IPS-11a (cell line): ENCODE data around the gene BMF.
"Not testable (repeated sequence)": the region's sequence is repeated elsewhere in the genome, so short reads cannot be mapped to it uniquely, and the experiment has no call there.

Source experiments
- H3K4me3 ChIP-seq: one replicate; pipeline ENCODE4 v1.5.1; 2013; ENCODE audit warnings: low read depth, low read length, control low read depth

The BMF gene

DNA sequence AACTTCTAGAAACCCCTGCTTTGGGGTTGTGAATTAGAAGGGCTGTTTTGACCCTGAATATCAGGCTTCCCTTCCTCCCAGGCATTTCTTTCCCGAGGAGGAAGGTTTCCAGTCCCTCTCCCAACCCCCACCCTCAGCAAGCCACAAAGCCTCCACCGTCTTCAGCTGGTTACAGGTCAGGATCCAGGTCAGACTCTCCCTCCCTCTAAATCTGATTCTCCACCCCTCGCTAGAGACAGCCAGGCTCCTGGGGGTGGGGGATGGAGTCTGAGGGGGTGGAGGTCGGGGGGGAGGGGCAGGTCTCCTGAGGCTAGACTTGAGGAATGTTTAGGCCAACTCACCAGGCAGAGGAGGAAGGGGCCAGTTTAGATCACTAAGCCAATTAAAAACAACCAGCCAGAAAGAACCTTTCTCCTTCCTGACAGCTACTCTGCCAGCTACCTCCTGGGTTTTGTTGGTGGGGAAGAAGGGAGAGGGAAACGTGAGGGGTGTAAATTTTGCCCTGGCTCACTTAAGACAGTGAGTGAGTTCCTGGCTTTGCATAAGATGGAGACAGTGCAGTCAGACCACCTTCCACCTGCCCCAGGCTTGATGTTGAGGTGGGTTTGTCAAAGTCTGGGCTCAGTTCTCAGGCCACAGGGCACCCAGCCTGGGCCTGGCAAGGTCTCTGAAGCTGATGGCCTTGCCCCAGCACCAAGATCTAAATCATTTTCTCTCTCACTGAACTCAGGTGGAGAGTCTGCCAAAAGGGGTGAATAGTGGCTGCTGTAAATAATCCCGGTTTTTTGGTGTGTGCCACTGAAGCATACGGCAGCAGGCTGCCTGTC lies 19.5 kb downstream of the BMF start:
- H3K4me3 ChIP-seq = no peak overlapping the region

DNA sequence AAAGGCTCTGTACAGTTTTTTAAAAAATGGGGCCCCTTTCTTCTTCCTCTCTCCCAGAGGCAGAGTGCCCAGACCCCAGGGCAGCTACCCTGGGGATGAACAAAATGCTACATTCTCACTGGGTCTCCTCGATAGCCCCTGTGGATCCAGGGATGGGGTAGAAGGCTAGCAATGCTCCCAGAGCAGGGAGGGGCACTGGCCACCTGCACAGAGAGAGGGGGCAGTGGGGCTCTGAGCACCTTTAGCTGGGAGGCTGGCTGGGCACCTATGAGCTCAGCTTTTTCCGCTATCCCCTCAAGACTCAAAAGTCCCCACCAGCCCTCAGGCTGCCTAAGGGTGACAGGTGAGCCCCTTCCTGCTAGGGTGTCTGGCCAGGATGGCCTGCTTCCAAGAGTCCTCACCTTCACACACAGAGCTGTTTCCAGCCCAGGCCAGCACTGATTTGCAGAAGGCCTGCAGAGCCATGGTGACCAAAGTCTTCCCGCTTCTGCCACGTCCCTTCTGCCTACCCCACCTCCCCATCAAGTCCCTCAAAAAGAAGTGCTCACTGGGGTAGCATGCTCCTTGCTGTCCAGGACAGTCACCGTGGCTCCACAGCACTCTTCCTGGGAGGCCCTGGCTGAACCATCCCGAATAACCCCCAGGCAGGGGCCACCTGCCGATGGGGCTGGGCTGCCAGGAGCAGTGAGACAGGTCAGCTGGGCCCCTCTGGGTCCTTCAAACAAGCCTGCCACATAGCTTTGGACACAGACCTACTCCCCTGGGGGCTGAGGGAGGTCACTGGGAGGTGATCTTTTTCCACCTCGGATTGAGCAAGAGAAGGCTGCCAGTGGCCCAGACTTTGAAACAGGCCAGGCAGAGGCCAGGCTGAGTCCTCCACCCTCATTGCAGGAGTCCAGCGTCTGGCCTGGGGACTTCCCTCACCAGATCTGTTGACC lies 20.4 kb downstream of the BMF start:
- H3K4me3 ChIP-seq = no peak overlapping the region

DNA sequence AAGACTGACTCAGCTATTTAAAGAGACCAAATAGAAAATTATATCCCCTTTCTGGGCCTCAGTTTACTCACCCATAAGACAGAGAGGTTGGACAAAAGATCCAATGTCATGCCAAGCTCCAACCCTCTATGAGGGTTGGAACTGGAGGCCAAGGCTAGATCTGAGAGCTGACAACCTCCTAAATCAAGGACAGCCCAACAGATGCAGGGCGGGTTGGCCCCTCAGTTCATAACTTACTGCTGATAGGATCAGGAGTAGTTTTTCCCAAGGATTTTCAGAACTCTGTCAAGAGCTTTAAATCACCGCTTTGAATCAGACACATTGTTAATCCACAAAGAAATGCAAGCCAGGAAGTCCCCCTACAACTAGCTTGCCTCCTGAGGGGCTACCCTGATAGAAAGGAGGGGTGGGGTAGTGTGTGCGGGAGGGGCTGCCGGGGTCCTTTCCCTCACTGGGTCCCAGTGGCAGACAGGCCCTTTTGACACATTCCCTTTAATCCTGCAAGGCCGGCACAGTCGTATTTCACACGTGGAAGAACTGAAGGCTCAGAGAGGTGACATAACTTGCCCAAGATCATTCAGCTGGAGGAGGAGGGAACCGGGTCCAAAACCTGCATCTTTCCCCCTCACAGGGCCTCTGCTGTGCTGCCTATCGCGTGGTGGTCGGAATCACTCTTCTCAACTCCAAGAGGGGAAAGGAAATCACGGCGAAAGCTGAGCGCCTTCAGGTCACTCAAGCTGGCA lies 21.4 kb downstream of the BMF start:
- no peak overlapping the region for H3K4me3 ChIP-seq

DNA sequence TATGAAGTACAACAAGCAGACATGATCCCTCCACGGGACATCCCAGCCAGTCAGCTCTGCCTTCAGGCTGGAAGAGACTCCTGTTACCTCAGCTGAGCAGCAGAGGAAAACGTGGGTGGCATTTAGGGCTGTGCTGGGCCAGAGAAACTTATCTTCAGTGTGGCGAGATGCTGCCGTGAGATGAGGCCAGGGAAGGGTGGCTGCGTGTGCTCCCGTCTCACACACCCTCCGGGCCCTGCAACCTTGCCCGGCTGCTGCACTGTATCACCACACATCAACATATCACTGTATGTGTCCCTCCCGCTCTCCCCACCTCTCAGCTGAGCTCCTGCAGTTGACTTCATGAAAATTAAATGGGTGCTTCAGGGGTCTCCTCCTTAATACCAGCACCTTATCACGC lies 23.4 kb downstream of the BMF start:
- H3K4me3 ChIP-seq = no peak overlapping the region

DNA sequence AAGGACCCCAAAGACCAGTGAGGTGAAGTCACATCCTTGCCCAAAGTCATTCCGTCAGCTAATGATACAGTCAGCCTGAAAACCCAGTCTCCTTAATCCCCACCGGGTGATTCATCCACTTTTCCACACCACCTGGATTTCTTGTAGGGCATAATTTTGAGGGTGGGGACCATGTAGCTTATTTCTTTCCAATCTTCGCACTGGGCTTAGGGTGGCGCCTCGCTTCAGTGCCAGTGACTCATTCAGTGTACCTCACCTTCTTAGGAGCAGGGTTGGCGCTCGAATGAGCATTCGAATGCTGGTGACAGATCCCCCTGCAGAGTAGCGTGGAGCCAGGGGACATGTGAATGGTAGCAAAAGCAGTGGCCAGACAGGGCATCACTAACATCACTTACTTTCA lies 24.0 kb downstream of the BMF start:
- H3K4me3 ChIP-seq = no peak overlapping the region

DNA sequence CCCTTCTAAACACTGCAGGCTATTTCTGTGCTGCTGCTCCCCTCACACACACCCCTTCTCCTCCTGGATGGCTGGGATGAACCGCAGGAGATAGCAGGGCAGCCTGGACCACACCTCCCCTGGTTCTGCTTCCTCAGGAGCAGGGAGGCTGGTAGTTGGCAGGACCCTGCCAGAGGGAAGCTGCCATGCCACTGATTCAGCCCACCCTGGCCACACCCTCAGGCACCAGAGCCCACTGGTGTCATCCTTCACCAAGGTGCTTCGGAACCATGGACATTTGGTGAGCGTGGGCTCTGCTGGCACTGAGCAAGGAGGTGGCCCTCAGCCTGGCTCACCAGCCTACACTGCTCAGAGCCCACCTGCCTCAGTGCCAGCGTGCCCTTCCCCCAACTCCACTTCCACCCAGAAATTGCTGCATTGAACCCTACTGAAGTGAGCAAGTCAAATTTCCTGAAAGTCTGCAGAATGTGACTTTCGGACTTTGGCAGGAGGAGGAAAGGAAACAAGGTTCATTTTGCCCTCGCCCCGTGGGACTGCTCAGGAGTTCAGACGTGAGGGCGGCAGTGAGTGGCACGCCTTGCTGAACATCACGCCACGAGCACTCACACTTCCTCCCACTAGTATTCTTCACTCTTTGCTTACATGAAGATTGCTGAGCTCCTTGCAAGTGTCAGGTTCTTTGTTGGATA lies 26.3 kb downstream of the BMF start:
- no peak overlapping the region for H3K4me3 ChIP-seq

DNA sequence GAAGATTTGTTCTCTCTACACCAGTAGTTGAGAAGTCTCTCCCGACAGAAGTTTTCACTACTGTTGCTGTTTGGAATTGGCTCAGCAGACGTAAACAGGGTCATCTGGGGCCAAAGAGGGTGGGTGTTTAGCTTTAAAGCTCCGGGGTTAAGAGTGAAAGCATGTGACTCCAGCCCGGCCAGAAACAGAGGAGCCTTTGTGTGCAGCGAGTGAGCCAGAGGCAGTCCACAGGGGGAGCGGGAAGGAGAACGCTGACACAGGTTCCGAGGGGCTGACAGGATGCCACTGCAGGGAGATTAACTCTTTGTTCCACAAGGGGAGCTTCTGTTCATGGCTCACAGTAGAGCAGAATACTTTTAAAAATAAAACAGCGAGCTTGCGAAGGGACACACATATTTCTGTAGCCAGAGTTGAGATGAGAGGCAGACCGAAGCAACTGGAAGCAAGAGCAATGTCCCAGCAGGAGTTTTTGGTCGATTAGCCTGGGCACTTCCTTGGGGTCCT lies 26.9 kb downstream of the BMF start:
- H3K4me3 ChIP-seq = no peak overlapping the region

DNA sequence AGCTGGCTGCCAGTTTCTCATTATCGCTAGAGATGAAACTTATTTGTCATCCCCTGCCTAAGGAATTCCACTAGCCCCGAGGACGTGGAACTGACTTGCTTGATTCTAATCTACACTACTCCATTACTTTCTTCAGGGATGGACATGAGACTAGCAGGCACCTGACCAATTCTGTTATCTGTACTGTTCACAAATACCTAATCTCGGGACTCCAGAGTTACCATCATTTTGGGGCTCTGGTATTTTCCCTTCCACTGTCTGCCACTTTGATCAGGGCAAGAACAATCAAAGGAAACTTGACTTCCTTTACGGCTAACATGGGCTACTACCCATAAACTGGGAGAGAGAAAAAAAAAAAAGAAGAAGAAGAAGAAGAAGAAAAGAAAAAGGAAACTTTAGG lies 27.8 kb downstream of the BMF start:
- no peak overlapping the region for H3K4me3 ChIP-seq

DNA sequence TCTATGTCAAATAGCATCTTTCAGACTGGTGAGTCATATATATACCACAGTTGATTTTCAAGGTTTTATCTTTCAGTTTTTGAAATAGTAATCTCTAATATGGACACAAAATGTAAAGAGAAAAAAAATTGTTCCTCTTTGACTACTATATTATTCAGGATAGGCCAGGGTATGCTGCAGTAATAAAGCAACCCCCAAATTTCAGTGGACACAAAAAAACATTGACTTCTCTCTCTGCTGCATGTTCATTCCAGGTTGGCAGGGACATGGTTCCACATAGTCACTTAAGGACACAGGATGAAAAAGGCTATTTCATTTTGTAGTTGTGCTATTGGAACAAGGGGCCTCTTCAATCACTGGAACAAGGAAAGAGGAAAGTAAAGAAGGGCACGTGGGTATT lies 28.6 kb downstream of the BMF start:
- H3K4me3 ChIP-seq = no peak overlapping the region

DNA sequence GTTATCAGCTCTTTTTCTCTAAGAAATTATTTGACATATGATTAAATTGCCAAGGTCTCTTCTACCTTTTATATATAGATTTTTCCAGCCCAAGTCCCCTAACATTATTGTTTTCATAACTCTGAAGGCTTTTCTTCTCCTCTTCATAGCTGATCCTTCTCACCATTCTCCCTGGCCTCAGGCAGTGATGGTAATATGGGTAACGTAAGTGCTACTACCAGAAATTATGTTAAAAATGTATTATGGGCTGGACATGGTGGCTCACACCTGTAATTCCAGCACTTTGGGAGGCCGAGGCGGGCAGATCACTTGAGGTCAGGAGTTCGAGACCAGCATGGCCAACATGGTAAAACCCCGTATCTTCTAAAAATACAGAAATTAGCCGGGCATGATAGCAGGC lies 29.2 kb downstream of the BMF start:
- H3K4me3 ChIP-seq = no peak overlapping the region

DNA sequence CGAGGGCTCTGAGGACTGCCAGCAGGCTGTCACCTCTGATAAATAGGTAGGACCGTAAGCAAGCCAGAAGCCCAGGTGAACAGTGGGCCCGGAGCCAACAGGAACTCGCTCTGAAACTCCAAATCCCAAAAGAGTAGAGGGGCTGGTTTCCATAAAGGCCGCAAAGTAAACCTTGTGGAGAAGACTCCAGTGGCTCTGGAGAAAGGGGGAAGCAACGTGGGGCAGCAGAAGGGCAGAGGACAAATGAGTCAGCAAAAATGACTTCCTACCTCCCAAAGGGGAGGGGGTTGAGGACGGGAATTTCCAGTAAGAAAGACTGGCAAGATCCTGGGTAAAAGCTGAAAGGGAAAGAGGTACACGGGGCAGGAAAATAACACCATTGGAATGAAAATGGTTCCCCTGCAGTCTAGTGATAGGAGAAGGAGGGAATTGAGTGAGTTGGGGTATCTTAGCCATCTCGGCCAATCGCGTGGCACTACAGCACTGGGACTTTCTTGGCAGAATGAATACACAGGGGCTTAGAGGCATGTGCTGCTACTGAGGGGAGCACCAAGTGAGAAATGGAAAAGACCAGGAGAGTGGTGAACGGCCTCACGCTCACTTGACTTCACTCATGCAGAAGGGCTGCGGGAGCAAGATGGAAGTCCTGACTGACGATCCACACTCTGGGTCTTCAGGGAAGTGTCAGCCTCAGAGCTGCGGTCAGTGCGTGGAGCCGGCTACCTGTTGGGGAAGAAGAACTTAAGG lies 33.2 kb downstream of the BMF start:
- no peak overlapping the region for H3K4me3 ChIP-seq

DNA sequence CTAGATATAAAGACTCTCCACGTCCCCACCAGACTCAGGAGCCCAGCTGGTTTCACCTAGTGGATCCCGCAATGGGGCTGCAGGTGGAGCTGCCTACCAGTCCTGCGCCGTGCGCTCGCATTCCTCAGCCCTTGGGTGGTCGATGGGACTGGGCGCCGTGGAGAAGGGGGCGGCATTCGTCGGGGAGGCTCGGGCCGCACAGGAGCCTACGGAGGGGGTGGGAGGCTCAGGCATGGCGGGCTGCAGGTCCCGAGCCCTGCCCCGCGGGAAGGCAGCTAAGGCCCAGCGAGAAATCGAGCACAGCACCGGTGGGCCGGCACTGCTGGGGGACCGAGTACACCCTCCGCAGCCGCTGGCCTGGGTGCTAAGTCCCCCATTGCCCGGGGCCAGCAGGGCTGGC lies 34.0 kb downstream of the BMF start:
- not testable (repeated sequence) for H3K4me3 ChIP-seq

DNA sequence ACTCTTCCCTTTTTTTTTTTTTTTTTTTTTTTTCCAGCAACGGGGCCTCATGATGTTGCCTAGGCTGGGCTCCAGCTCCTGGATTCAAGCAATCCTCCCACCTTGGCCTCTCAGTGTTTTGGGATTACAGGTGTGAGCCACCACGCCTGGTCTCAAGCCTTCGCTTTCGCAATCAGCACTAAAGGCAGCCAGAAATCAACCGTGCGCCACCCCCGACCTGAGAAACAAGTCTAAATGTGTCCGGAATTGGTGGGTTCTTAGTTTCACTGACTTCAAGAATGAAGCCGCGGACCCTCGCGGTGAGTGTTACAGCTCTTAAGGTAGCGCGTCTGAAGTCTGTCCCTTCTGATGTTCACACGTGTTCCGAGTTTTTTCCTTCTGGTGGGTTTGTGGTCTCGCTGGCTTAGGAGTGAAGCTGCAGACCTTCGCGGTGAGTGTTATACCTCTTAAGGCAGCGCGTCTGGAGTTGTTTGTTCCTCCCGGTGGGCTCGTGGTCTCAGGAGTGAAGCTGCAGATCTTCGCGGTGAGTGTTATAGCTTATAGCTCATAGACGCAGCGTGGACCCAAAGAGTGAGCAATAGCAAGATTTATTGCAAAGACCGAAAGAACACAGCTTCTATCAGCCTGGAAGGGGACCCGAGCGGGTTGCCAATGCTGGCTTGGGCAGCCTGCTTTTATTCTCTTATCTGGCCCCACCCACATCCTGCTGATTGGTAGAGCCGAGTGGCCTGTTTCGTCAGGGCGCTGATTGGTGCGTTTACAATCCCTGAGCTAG lies 34.8 kb downstream of the BMF start:
- not testable (repeated sequence) for H3K4me3 ChIP-seq

DNA sequence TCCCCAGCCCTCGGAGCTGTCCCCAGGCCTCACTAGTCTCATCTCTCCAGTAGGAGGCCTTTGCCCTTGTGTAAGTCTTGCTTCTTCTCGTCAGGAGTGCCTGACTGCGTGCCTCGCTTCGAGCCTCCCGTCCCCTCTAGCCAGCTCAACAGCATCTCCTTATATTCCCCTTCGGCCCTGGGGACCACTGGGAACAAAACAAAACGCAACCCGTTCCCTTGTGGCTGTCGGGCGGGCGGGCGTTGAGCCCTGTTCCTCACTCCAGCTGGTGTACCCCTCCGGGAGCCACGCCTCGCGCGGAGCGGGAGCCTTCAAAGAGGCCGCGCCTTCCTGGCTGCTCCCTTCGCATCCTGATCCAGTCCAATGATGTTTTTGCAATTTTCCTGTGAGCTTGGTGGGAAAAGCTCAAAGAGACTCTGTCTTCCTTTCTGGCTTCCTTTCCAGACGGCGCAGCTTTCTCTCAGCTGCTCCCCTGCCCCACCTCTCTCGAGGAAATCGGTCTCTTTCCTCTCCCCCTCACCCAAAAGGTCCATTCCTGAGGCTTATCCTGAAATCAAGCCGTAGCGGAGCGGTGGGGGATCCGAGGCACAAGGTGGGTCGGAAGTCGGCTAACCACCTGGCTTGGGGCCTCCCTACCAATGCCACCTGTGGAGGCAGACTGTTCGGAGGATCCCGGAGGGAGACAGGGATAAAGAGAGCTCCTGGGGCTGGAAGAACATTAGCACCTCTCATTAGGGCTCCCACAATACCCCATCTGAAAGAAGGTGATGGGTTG lies 36.3 kb downstream of the BMF start:
- H3K4me3 ChIP-seq = no peak overlapping the region

DNA sequence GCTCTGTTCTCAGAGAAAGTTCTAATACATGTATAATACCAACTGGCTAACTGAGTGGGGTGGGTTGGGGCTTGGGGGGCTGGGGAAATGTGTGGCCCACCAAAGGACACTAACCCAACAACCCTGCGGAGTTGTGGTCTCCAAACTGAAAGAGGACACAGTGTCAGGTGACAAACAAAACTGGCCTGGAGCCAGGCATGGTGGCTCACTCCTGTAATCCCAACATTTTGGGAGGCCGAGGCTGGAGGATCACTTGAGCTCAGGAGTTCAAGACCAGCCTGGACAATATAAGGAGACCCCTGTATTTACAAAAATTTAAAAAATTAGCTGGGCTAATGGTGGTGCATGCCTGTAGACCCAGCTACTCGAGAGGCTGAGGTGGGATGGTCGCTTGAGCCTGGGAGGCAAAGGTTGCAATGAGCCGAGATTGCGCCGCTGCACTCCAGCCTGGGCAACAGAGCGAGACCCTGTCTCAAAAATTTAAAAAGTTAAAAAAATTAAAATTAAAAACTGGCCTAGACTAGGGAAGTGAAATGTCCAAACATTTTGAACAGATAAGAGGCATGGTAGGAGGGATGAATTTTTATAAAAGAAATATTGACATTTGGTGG lies 38.0 kb downstream of the BMF start:
- no peak overlapping the region for H3K4me3 ChIP-seq

DNA sequence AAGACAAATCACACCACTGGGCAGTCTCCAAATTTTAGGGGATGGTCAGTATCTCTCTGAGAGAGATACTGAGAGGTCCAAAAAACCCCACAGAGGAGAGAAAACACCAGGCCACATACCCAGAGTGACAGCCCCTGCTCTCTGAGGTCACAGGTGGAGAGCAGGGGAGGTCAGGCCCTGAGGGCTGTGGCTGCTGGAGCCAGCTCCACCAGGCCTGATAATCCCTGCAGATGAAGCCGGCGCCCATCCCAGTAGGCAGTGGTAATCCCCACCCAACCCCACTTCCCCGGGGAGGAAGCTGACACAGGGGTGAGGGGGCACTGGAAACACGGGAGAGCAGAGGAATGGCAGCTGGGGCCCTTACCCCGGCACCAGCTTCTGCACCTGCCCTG lies 38.5 kb downstream of the BMF start:
- no peak overlapping the region for H3K4me3 ChIP-seq

DNA sequence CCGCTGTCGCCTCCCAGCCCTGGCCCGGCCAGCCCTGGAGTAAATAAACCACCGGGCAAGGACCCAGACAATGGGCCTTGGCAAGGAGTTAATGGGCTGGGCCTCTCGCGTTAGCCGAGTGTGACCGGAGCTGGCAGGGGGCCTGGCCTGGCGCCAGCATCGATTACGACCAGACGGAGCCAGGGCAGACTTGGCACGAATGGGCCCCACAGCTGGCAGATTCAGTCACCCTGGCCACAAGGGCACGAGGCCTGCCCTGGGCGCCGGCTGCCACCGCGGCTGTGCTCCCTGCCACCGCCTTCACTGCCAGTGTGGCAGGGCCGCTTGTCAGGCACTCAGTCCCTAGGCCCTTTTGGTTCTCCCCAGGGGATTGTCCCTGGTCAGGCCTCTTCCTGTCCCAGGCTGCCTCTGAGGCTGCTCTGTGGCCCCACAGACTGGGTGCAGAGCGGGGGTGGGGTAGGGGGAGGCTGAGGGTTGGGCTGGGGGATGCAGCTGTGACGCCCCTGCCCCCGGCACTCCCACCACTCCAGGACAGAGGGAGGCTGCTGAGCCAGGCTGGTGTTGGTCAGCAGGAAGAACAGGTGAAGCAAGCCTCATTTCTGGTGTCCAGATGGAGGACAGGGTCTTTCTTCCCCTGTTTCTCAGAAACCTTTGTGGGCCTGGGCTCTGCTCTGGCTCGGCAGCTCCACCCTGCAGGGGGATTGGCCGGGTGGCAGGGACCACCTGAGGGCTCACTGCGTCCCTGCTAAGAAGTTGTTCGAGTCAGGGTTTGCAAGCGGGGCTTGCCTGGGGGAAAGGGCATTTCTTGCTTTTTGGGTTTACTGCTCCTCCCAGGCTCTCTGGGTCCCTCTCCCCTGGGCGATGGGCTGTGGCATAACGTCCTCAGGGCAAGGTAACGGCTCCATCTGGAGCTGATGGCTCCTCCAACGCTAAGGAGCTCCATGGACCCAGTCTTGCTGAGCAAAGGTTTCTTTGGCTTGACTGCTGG lies 39.2 kb downstream of the BMF start:
- no peak overlapping the region for H3K4me3 ChIP-seq
